TTC549 (cell line): ENCODE data around the gene ENTREP1.
"Not testable (repeated sequence)": the region's sequence is repeated elsewhere in the genome, so short reads cannot be mapped to it uniquely, and the experiment has no call there.

Experiments
- FAIRE-seq: peaks from 2 replicates; lab custom pipeline; 2012; peaks lifted over from hg19 to GRCh38; lab: Jason Lieb, UNC

Gene ENTREP1

GRCh38 chr9:69324549-69325401, at the start of gene ENTREP1:
Gene ENTREP1 (plus strand): TSS chr9:69325215. CDS start chr9:69325310, 95 bp downstream.
- no peak for FAIRE-seq

GRCh38 chr9:69276775-69277174, 48.2 kb upstream of the ENTREP1 start:
- FAIRE-seq, result no peak

GRCh38 chr9:69279084-69279731, 45.8 kb upstream of the ENTREP1 start:
- no peak for FAIRE-seq

- FAIRE-seq, result no peak
Measured at GRCh38 chr9:69279733-69280132, 45.3 kb upstream of the ENTREP1 start.

- FAIRE-seq, result no peak
Measured at GRCh38 chr9:69283003-69283402, 42.0 kb upstream of the ENTREP1 start.

- FAIRE-seq, result no peak
Measured at GRCh38 chr9:69292078-69292477, 32.9 kb upstream of the ENTREP1 start.

GRCh38 chr9:69293156-69293555, 31.9 kb upstream of the ENTREP1 start:
- FAIRE-seq, result no peak

GRCh38 chr9:69295872-69296552, 29.0 kb upstream of the ENTREP1 start:
- no peak for FAIRE-seq

- FAIRE-seq, result no peak
Measured at GRCh38 chr9:69297300-69297980, 27.6 kb upstream of the ENTREP1 start.

- no peak for FAIRE-seq
Measured at GRCh38 chr9:69299315-69299714, 25.7 kb upstream of the ENTREP1 start.

GRCh38 chr9:69299826-69300225, 25.2 kb upstream of the ENTREP1 start:
- no peak for FAIRE-seq

GRCh38 chr9:69303331-69303730, 21.7 kb upstream of the ENTREP1 start:
- no peak for FAIRE-seq

GRCh38 chr9:69306895-69307445, 18.0 kb upstream of the ENTREP1 start:
- FAIRE-seq, result not testable (repeated sequence)

GRCh38 chr9:69307446-69308205, 17.4 kb upstream of the ENTREP1 start:
- no peak for FAIRE-seq

- no peak for FAIRE-seq
Measured at GRCh38 chr9:69308206-69308931, 16.6 kb upstream of the ENTREP1 start.

GRCh38 chr9:69313175-69313574, 11.8 kb upstream of the ENTREP1 start:
- FAIRE-seq, result no peak

GRCh38 chr9:69314547-69314946, 10.5 kb upstream of the ENTREP1 start:
- FAIRE-seq, result no peak

- no peak for FAIRE-seq
Measured at GRCh38 chr9:69317081-69317480, 7.9 kb upstream of the ENTREP1 start.

- FAIRE-seq, result no peak
Measured at GRCh38 chr9:69317894-69318293, 7.1 kb upstream of the ENTREP1 start.

GRCh38 chr9:69319324-69320025, 5.5 kb upstream of the ENTREP1 start:
- FAIRE-seq, result no peak
